SK-N-SH treated with all-trans-retinoic acid at 6 μM for 48 hours (cell line): ENCODE measurements around the gene NSRP1.

Source experiments
- ISL1 ChIP-seq: fragments of 250-450 bp; sonication (Bioruptor Pico); IDR thresholded peaks from 2 replicates; pipeline ENCODE4 v2.1.2; 2022; ENCODE audit warnings: mild to moderate bottlenecking, moderate library complexity
- RARB ChIP-seq: fragments of 250-450 bp; sonication (Bioruptor Pico); IDR thresholded peaks from 2 replicates; pipeline ENCODE4 v1.8.0; 2021; ENCODE audit warnings: mild to moderate bottlenecking, moderate library complexity
- TCF4 ChIP-seq: fragments of 250-450 bp; sonication (Bioruptor Pico); IDR thresholded peaks from 2 replicates; pipeline ENCODE4 v1.8.0; 2021; ENCODE audit warnings: mild to moderate bottlenecking, moderate library complexity, borderline replicate concordance
- TOX ChIP-seq: fragments of 250-450 bp; sonication (Bioruptor Pico); IDR thresholded peaks from 2 replicates; pipeline ENCODE4 v1.8.0; 2021; ENCODE audit warnings: mild to moderate bottlenecking, moderate library complexity, borderline replicate concordance
- ZFP3 ChIP-seq: fragments of 250-450 bp; sonication (Bioruptor Pico); IDR thresholded peaks from 2 replicates; pipeline ENCODE4 v1.5.0; 2020; ENCODE audit warnings: mild to moderate bottlenecking, moderate library complexity
- TF ChIP-seq, protein P1 (sequence below): fragments of 250-450 bp; sonication (Bioruptor Pico); IDR thresholded peaks from 2 replicates; pipeline ENCODE4 v1.8.0; 2020; ENCODE audit warnings: mild to moderate bottlenecking, moderate library complexity, borderline replicate concordance
- TF ChIP-seq, protein P2 (sequence below): fragments of 250-450 bp; sonication (Bioruptor Pico); IDR thresholded peaks from 2 replicates; pipeline ENCODE4 v1.5.1; 2020; ENCODE audit warnings: low read depth, mild to moderate bottlenecking, moderate library complexity
- TF ChIP-seq, protein P3 (sequence below): fragments of 250-450 bp; sonication (Bioruptor Pico); IDR thresholded peaks from 2 replicates; pipeline ENCODE4 v1.8.0; 2021; ENCODE audit warnings: low read depth, mild to moderate bottlenecking, moderate library complexity, borderline replicate concordance

DNA sequence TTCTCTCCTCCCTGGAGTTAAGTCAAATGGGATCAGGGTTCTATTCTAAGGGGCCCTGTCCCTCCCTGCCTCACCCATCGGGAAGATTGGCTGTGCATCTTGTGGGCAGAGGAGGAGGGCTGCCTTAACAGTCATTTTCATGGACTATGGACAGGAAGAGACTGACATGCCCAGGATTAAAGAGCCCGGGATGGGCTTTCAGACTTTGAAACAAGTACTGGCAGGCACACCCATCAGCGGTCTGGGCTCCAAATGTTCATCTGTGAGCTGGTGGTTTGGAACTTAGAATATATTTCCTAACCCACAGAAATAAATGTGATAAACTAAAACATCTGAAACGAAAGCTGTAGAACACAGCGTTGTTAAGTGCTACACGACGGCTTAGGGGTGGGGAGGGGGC, 112.4 kb downstream of the NSRP1 start:
- TF ChIP-seq ZFP3 (no peak), TOX (CRISPR knock-in tag) (no peak), ISL1 (CRISPR knock-in tag) (no peak), TCF4 (CRISPR knock-in tag) (no peak), RARB (CRISPR knock-in tag) (no peak)
- TF ChIP-seq, protein P1, sequence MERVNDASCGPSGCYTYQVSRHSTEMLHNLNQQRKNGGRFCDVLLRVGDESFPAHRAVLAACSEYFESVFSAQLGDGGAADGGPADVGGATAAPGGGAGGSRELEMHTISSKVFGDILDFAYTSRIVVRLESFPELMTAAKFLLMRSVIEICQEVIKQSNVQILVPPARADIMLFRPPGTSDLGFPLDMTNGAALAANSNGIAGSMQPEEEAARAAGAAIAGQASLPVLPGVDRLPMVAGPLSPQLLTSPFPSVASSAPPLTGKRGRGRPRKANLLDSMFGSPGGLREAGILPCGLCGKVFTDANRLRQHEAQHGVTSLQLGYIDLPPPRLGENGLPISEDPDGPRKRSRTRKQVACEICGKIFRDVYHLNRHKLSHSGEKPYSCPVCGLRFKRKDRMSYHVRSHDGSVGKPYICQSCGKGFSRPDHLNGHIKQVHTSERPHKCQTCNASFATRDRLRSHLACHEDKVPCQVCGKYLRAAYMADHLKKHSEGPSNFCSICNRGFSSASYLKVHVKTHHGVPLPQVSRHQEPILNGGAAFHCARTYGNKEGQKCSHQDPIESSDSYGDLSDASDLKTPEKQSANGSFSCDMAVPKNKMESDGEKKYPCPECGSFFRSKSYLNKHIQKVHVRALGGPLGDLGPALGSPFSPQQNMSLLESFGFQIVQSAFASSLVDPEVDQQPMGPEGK (CRISPR knock-in tag) = no peak
- TF ChIP-seq, protein P2, sequence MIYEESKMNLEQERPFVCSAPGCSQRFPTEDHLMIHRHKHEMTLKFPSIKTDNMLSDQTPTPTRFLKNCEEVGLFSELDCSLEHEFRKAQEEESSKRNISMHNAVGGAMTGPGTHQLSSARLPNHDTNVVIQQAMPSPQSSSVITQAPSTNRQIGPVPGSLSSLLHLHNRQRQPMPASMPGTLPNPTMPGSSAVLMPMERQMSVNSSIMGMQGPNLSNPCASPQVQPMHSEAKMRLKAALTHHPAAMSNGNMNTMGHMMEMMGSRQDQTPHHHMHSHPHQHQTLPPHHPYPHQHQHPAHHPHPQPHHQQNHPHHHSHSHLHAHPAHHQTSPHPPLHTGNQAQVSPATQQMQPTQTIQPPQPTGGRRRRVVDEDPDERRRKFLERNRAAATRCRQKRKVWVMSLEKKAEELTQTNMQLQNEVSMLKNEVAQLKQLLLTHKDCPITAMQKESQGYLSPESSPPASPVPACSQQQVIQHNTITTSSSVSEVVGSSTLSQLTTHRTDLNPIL (CRISPR knock-in tag) = no peak
- TF ChIP-seq, protein P3, sequence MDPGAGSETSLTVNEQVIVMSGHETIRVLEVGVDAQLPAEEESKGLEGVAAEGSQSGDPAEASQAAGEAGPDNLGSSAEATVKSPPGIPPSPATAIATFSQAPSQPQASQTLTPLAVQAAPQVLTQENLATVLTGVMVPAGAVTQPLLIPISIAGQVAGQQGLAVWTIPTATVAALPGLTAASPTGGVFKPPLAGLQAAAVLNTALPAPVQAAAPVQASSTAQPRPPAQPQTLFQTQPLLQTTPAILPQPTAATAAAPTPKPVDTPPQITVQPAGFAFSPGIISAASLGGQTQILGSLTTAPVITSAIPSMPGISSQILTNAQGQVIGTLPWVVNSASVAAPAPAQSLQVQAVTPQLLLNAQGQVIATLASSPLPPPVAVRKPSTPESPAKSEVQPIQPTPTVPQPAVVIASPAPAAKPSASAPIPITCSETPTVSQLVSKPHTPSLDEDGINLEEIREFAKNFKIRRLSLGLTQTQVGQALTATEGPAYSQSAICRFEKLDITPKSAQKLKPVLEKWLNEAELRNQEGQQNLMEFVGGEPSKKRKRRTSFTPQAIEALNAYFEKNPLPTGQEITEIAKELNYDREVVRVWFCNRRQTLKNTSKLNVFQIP (CRISPR knock-in tag) = no peak
